ENCODE data around the gene FAM184A. TPM values are rescaled to one million over a fixed set of nuclear protein-coding genes. Genes with fewer than 3 reads are reported as not detected.

The FAM184A gene
- total and polyA plus RNA-seq, 2 donors (not counting 3 experiments of a cell fraction or from before 2014, with no cell fraction given): 0.04 to 0.84 TPM

GRCh38 chr6:118914598-118914997 is 163.9 kb downstream of the FAM184A start:
- dilution Hi-C loops (cut with MboI; ENCODE audit: extremely low pct_ligation_motif_present, low sequenced_read_pairs): no loop called here

GRCh38 chr6:118913161-118913560 is 165.3 kb downstream of the FAM184A start:
- TF ChIP-seq GATA2 (IDR thresholded peaks at IDR 0.05; ENCODE audit: insufficient read depth, insufficient read length, low read depth, low read length) (no peak), CTCF (IDR thresholded peaks at IDR 0.05; ENCODE audit: extremely low read depth in 1 of 2, insufficient read depth in 1 of 2, low read depth in 1 of 2, low read length in 2 of 2) (no peak), POLR2A (IDR thresholded peaks at IDR 0.05; ENCODE audit: low read depth, low read length) (no peak), FOS (IDR thresholded peaks at IDR 0.05; ENCODE audit: borderline replicate concordance, insufficient read depth, low read length) (no peak), EZH2 (IDR thresholded peaks at IDR 0.05; ENCODE audit: borderline replicate concordance, low read depth, low read length, severe bottlenecking) (no peak), JUN (IDR thresholded peaks at IDR 0.05; ENCODE audit: borderline replicate concordance, insufficient read depth, insufficient read length, low read depth) (no peak), MAX (IDR thresholded peaks at IDR 0.05; ENCODE audit: insufficient read depth, insufficient read length) (no peak), MYC (IDR thresholded peaks at IDR 0.05; ENCODE audit: low read depth, low read length) (no peak), POLR2AphosphoS5 (IDR thresholded peaks at IDR 0.05; ENCODE audit: insufficient read depth, low read depth, low read length) (no peak)
- no TSS peak for BruUV-seq (replicated peaks)

More at GRCh38 chr6:118914598-118914997, 163.9 kb downstream of the FAM184A start:
- no peak overlapping the region for H2AFZ ChIP-seq (ENCODE audit: low read depth, low read length)
- FAIRE-seq (no peak), DNase-seq (ENCODE audit: low read depth, low spot score) (no peak)
- no peak overlapping the region for H3K27ac ChIP-seq (ENCODE audit: insufficient read depth, low read depth, low read length)
- BruUV-seq (replicated peaks): no TSS peak
- H3K4me2 ChIP-seq (ENCODE audit: insufficient read depth, low read length): no peak overlapping the region
- ChIA-PET CTCF (no interaction called here), POLR2A (no interaction called here)
- H3K4me3 ChIP-seq (replicated peaks in 1 of 3; ENCODE audit: insufficient read depth in 1 of 3, low read depth in 1 of 3, low read length in 3 of 3): no peak overlapping the region
- no peaks in the 10 kb centered on the region for H3K9me1 ChIP-seq (replicated peaks; ENCODE audit: control insufficient read depth, extremely low read depth, insufficient read depth, low read length)
- no peak for TF ChIP-seq EZH2 (IDR thresholded peaks at IDR 0.05; ENCODE audit: borderline replicate concordance, low read depth, low read length, severe bottlenecking)
- no peak for TF ChIP-seq POLR2A (IDR thresholded peaks at IDR 0.05; ENCODE audit: low read depth, low read length)
- no peaks in the 10 kb centered on the region for H4K20me1 ChIP-seq (replicated peaks; ENCODE audit: control insufficient read depth, extremely low read depth, insufficient read depth, low read length)
- no peak overlapping the region for H3K9ac ChIP-seq (replicated peaks; ENCODE audit: extremely low read depth, insufficient read depth, low read length)
- no peaks in the 10 kb centered on the region for H3K9me3 ChIP-seq (replicated peaks; ENCODE audit: control insufficient read depth, insufficient read depth, low read length)
- H3K4me1 ChIP-seq (ENCODE audit: control insufficient read depth, extremely low read depth, insufficient read depth, low read length): no peaks in the 10 kb centered on the region
- intact Hi-C loops (cut with micrococcal nuclease): no loop called here
- H3K79me2 ChIP-seq (ENCODE audit: control insufficient read depth, insufficient read depth, low read length): no peaks in the 10 kb centered on the region
- H3K27me3 ChIP-seq (ENCODE audit: control insufficient read depth in 2 of 2, insufficient read depth in 2 of 2, low read length in 2 of 2): no peaks in the 10 kb centered on the region
- peaks cover 9 to 17% of the 10 kb centered on the region in 2 experiments for H3K36me3 ChIP-seq (ENCODE audit: control insufficient read depth in 2 of 2, extremely low read depth in 1 of 2, insufficient read depth in 2 of 2, low read length in 2 of 2)

More at GRCh38 chr6:118913161-118913560, 165.3 kb downstream of the FAM184A start:
- no peaks in the 10 kb centered on the region for H3K9me3 ChIP-seq (replicated peaks; ENCODE audit: control insufficient read depth, insufficient read depth, low read length)
- no peak overlapping the region for H2AFZ ChIP-seq (ENCODE audit: low read depth, low read length)
- dilution Hi-C loops (cut with MboI; ENCODE audit: extremely low pct_ligation_motif_present, low sequenced_read_pairs) (no loop called here), intact Hi-C loops (cut with micrococcal nuclease) (no loop called here)
- no peak overlapping the region for H3K4me2 ChIP-seq (ENCODE audit: insufficient read depth, low read length)
- CTCF ChIA-PET: interaction anchor here (1.0 kb wide), 1 partner anchor 198 kb away, joined by 3 read pairs; no protein-coding TSS in a partner anchor
- H3K79me2 ChIP-seq (ENCODE audit: control insufficient read depth, insufficient read depth, low read length): no peaks in the 10 kb centered on the region
- H3K27me3 ChIP-seq (ENCODE audit: control insufficient read depth in 2 of 2, insufficient read depth in 2 of 2, low read length in 2 of 2): no peaks in the 10 kb centered on the region
- H3K27ac ChIP-seq (ENCODE audit: insufficient read depth, low read depth, low read length): no peak overlapping the region
- FAIRE-seq (no peak), DNase-seq (ENCODE audit: low read depth, low spot score) (no peak)
- H3K4me3 ChIP-seq (replicated peaks in 1 of 3; ENCODE audit: insufficient read depth in 1 of 3, low read depth in 1 of 3, low read length in 3 of 3): no peak overlapping the region
- H3K4me1 ChIP-seq (ENCODE audit: control insufficient read depth, extremely low read depth, insufficient read depth, low read length): no peaks in the 10 kb centered on the region
- POLR2A ChIA-PET: no interaction called here
- no peak overlapping the region for H3K9ac ChIP-seq (replicated peaks; ENCODE audit: extremely low read depth, insufficient read depth, low read length)
- peaks cover 9 to 17% of the 10 kb centered on the region in 2 experiments for H3K36me3 ChIP-seq (ENCODE audit: control insufficient read depth in 2 of 2, extremely low read depth in 1 of 2, insufficient read depth in 2 of 2, low read length in 2 of 2)
- H3K9me1 ChIP-seq (replicated peaks; ENCODE audit: control insufficient read depth, extremely low read depth, insufficient read depth, low read length): no peaks in the 10 kb centered on the region
- H4K20me1 ChIP-seq (replicated peaks; ENCODE audit: control insufficient read depth, extremely low read depth, insufficient read depth, low read length): no peaks in the 10 kb centered on the region

Measured in endothelial cell of umbilical vein (primary cell).